HuH-7.5 (cell line): Measurements from ENCODE around the gene SPOPL.

ENCODE experiments used
- DNase-seq: peaks from one replicate; pipeline ENCODE4 v3.0.0; 2011; ENCODE audit warnings: low spot score

SPOPL gene

DNA sequence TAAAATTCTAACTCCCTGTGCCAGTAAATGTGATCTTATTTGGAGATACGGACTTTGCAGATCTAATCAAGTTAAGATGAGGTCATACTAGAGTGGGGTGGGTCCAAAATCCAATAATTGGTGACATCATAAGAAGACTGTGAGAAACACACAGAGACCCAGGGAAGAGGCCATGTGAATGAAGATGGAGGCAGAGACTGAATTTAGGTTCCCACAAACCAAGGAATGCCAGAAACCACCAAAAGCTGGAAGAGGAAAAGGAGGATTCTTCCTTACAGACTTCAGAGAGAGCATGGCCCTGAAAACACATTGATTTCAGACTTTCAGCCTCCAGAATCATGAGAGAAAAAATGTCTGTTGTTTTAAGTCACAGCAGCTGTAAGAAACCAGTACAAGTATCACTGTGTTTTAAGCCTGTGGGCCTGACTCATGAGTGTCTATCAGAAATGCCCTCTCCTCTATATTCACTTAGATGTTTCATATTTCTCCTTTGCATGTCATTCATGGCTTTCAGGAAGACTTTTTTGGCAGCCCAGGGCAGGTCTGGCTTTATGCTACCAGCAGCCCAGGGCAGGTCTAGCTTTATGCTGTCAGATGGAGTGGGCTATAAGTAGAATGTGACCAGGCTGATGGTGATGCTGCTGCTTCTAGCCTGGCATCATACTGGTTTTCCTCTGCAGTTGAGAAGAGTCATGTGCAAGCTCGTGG, 100.0 kb downstream of the SPOPL start:
- DNase-seq: no peak

DNA sequence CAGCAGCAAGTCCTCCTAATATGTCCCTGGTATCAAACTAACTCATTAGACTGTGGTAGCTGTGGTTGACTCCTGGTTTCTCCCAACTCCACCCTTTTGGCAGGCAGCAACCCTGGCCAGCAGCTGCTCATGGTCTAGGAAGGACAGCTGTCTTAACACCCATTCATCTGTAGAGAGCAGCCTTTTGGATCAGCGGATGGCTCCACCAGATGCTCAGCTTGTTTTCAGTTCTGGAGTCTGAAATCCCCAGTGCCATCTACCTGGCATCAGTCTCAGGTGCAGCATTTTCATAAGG, 100.5 kb downstream of the SPOPL start:
- DNase-seq: no peak

- no peak for DNase-seq
Observed at GRCh38 chr2:138607746-138608145, 106.2 kb downstream of the SPOPL start.

DNA sequence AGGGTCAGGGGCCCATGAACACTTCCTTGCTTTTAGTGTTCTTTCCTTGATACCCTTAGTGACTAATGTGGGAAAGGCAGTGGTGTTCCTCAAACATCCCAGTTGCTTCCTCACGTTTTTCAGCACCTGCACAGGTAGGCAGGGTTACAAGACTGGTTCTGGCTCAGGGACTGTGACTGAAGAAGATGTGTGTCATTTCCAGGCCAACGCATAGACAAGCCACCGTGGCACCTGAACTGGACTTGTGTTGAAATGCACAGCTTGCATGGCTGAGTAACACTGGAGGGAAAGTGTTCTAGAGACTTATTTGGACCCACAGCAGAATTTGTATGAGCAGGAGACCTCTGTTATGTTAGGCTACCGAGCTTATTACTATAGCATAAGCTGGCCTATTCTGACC, 107.9 kb downstream of the SPOPL start:
- DNase-seq: no peak

DNA sequence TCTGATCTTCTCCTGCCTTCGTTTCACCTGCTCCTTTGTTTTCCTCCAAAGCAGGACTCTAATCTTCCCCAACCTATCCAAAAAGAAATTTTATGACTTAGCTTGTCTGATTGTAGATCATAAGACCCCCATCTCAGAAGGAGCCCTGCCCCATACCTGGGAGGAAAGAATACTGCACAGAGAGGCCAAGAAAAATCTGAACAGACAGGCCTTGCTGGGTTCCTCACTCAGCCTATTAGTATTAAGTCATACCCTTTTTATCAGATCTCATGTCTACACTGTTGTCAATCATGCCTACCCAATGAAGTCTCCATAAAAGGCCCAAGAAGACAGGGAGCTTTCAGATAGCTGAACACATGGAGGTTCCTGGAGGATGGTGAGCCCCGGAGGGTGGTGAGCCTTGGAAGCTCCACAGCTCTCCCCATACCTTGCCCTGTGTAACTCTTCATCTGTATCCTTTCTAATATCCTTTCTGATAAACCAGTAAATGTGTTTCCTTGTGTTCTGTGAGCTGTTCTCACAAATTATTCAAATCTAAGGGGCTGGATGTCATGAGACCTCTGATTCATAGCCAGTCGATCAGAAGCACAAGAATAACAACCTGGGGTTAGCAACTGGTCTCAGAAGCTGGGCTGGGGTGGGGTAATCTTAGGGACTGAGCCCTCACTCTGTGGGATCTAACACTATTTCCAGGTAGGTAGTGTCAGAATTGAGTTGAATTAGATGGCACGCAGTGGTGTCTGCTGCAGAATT, 108.8 kb downstream of the SPOPL start:
- DNase-seq: no peak

DNA sequence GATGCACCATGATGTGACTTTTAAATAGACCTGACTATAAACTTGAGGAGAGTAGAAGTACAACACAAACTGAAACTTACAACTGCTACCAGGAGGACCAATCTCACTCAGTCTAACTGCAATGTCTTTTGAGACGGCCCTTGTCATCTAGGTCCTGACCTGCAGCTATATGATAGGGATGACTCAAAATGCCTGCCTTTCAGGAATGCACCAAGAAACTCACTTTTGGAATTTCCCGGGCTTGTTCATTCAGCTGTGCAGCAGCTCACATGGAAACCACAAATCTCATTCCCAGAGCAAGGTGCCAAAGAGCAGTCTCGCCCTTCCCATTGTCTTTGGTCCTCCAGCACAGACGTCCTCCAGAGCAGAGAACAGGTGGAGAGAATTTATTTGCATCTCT, 113.7 kb downstream of the SPOPL start:
- no peak for DNase-seq

GRCh38 chr2:138617026-138617425, 115.5 kb downstream of the SPOPL start:
- DNase-seq: no peak

DNA sequence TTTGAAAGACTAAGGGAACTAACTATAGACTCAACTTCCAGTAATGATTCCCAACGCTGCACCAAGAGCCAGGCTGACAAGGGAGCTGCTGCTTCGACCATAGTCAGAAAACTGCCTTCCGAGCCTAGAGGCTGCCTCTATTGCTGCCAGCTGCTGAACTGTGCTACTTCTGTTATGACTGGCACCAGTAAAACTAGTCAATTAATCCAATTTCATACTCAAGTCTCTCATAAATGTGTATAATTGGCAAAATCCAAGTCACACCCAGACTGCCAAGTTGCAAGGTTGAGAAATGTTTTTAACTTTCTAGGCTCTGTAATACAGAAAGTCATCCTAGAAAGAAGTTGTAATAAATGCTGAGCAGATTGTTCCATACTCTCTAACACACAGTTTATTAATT, 117.4 kb downstream of the SPOPL start:
- no peak for DNase-seq

DNA sequence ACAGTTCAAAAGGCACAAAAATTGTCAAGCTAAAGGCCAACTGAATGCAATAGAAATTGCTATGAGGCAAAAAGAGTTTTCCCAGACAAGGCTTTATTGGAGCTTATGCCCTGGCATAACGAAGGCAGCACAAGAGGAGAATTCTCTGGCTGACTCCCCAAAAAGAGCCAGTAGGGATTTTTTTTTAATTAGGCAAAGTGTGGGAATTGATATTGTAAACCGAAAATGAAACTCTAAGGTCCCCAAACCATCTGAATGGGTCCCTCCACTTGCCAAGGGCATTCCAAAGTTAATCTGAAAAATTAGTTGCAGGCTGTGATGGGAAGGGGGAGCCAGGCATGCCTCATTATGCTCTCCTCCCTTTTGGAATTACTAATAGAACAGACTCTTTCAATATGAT, 118.9 kb downstream of the SPOPL start:
- DNase-seq: no peak

GRCh38 chr2:138621139-138621538, 119.6 kb downstream of the SPOPL start:
- DNase-seq: no peak

DNA sequence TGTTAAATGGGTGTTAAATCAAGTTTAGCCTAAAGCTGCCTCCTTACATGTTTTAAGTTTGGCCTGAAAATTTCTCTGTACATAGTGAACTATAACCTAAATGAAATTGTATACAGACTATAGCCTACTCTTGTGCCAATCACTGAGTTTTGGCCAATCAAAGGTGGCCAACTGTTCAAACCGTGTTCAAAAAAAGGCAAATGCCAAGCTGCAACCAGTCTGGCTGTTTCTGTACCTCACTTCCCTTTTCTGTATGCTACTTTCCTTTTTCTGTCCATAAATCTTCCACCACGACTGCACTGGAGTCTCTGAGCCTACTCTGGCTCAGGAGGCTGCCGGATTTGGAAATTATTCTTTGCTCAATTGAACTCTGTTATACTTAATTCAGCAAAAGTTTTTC, 121.0 kb downstream of the SPOPL start:
- no peak for DNase-seq
